Right atrium auricular region (tissue), 2 donors: Measurements from ENCODE around the gene BARX1. TPM values are rescaled to one million over a fixed set of nuclear protein-coding genes. Genes with fewer than 3 reads are reported as not detected.

Source experiments
- DNase-seq: peaks from one replicate; pipeline ENCODE4 v3.0.0-alpha.2; 2019; ENCODE audit warnings: low spot score
- H3K27ac ChIP-seq, 2 donors: fragments of 200-600 bp; sonication (generic); 1 replicate in 1 of 2; 2 replicates in 1 of 2; pipeline ENCODE4 v1.5.1; 2016 to 2019
- H3K27me3 ChIP-seq, 2 donors: fragments of 200-600 bp; sonication (generic); one replicate each; pipeline versions ENCODE4 v1.5.1 to v1.6.0; 2017 to 2019
- H3K36me3 ChIP-seq: fragments of 200-600 bp; sonication (generic); one replicate; pipeline ENCODE4 v1.5.1; 2016
- H3K4me1 ChIP-seq, 2 donors: fragments of 200-600 bp; sonication (generic); one replicate each; pipeline versions ENCODE4 v1.5.1 to v1.6.0; 2017 to 2019
- H3K4me3 ChIP-seq, 2 donors: fragments of 200-600 bp; sonication (generic); 1 replicate in 1 of 2; 2 replicates in 1 of 2; pipeline ENCODE4 v1.5.1; 2017 to 2019; ENCODE audit warnings: mild to moderate bottlenecking in 1 of 2, moderate library complexity in 1 of 2
- H3K9me3 ChIP-seq, 2 donors: fragments of 200-600 bp; sonication (generic); one replicate each; pipeline ENCODE4 v1.5.1; 2019
- CTCF ChIP-seq, 2 donors: fragments of 200-600 bp; sonication (generic); IDR thresholded peaks; one replicate each; pipeline ENCODE4 v1.5.1; 2019; ENCODE audit warnings: antibody characterized with exemption in 2 of 2
- total RNA-seq, 2 donors: library from RNA; depleted of rRNA; stranded (reverse); fragments of >200 nt; gene quantifications; one replicate each; pipeline ENCODE4 v1.1.0, GENCODE V29; 2016

The BARX1 gene
- total RNA-seq, 2 donors from 2014 or later, result not detected

GRCh38 chr9:93950619-93951601, 4.2 kb downstream of the BARX1 start:
- Histone ChIP-seq H3K27ac (no peak overlapping the region), H3K27me3 (peaks cover 50 to 77% of the 10 kb centered on the region in 2 donors), H3K36me3 (no peaks in the 10 kb centered on the region), H3K4me3 (peak overlapping the region; percentile 35 to 53), H3K4me1 (peaks cover 0 to 61% of the 10 kb centered on the region in 2 donors), H3K9me3 (no peaks in the 10 kb centered on the region)
- DNase-seq, result no peak
- TF ChIP-seq CTCF (IDR thresholded peaks at IDR 0.05), result no peak

GRCh38 chr9:93949694-93950449, 5.3 kb downstream of the BARX1 start:
- no peak for DNase-seq
- Histone ChIP-seq H3K9me3 (no peaks in the 10 kb centered on the region), H3K4me3 (no peak overlapping the region), H3K4me1 (peaks cover 0 to 61% of the 10 kb centered on the region in 2 donors), H3K27ac (no peak overlapping the region), H3K36me3 (no peaks in the 10 kb centered on the region), H3K27me3 (peaks cover 55 to 72% of the 10 kb centered on the region in 2 donors)
- TF ChIP-seq CTCF (IDR thresholded peaks at IDR 0.05), result no peak

- no peaks in the 10 kb centered on the region for H3K9me3 ChIP-seq
- no peak for DNase-seq
- peaks cover 53 to 66% of the 10 kb centered on the region in 2 donors for H3K27me3 ChIP-seq
- no peak overlapping the region for H3K27ac ChIP-seq
- no peaks in the 10 kb centered on the region for H3K36me3 ChIP-seq
- TF ChIP-seq CTCF (IDR thresholded peaks at IDR 0.05), result no peak
- H3K4me3 ChIP-seq, result no peak overlapping the region
- peaks cover 0 to 55% of the 10 kb centered on the region in 2 donors for H3K4me1 ChIP-seq
These were observed 6.0 kb downstream of the BARX1 start for GRCh38 chr9:93949073-93949693.

GRCh38 chr9:93948441-93949072, 6.6 kb downstream of the BARX1 start:
- no peak overlapping the region for H3K27ac ChIP-seq
- peaks cover 0 to 49% of the 10 kb centered on the region in 2 donors for H3K4me1 ChIP-seq
- no peaks in the 10 kb centered on the region for H3K9me3 ChIP-seq
- peaks cover 47 to 63% of the 10 kb centered on the region in 2 donors for H3K27me3 ChIP-seq
- no peak for TF ChIP-seq CTCF (IDR thresholded peaks at IDR 0.05)
- no peaks in the 10 kb centered on the region for H3K36me3 ChIP-seq
- H3K4me3 ChIP-seq, result no peak overlapping the region
- no peak for DNase-seq

GRCh38 chr9:93947409-93948070, 7.6 kb downstream of the BARX1 start:
- Histone ChIP-seq H3K4me1 (peaks cover 0 to 39% of the 10 kb centered on the region in 2 donors), H3K27ac (no peak overlapping the region), H3K27me3 (peaks cover 38 to 66% of the 10 kb centered on the region in 2 donors), H3K4me3 (no peak overlapping the region), H3K9me3 (no peaks in the 10 kb centered on the region), H3K36me3 (no peaks in the 10 kb centered on the region)
- no peak for DNase-seq
- TF ChIP-seq CTCF (IDR thresholded peaks at IDR 0.05), result no peak
